Endothelial cell (in vitro differentiated cells): ENCODE measurements around the gene REN. TPM values are rescaled to one million over a fixed set of nuclear protein-coding genes. Genes with fewer than 3 reads are reported as not detected.
A peak's percentile ranks its signal among the peaks of the same experiment; 100 is the strongest.

ENCODE experiments used
- DNase-seq: peaks from one replicate; pipeline ENCODE4 v3.0.0; 2021; ENCODE audit warnings: low spot score
- H3K27ac Mint-ChIP-seq: one replicate; pipeline ENCODE4 v1.8.0; 2021; ENCODE audit warnings: mixed read lengths, inconsistent platforms; ENCODE audit not compliant: unreplicated experiment
- H3K27me3 Mint-ChIP-seq: one replicate; pipeline ENCODE4 v1.8.0; 2021; ENCODE audit warnings: mild to moderate bottlenecking, moderate library complexity, mixed read lengths, inconsistent platforms; ENCODE audit not compliant: unreplicated experiment
- H3K36me3 Mint-ChIP-seq: one replicate; pipeline ENCODE4 v1.8.0; 2021; ENCODE audit warnings: mild to moderate bottlenecking, low read depth, mixed read lengths, inconsistent platforms; ENCODE audit not compliant: unreplicated experiment
- H3K4me1 Mint-ChIP-seq: one replicate; pipeline ENCODE4 v1.8.0; 2021; ENCODE audit warnings: mild to moderate bottlenecking, mixed read lengths, inconsistent platforms; ENCODE audit not compliant: unreplicated experiment
- H3K4me3 Mint-ChIP-seq: one replicate; pipeline ENCODE4 v1.8.0; 2021; ENCODE audit warnings: mild to moderate bottlenecking, mixed read lengths, inconsistent platforms; ENCODE audit not compliant: unreplicated experiment
- H3K9me3 Mint-ChIP-seq: one replicate; pipeline ENCODE4 v1.8.0; 2021; ENCODE audit warnings: mixed read lengths, inconsistent platforms; ENCODE audit not compliant: unreplicated experiment
- total RNA-seq: library from RNA; stranded (reverse); fragmentation: NEBNext Ultra II Directional; extraction: Animal tissue kit (Norgen Biotek cat#: 25700); gene quantifications from one replicate; pipeline ENCODE4 v1.2.1, GENCODE V29; 2021; ENCODE audit not compliant: unreplicated experiment
- TF ChIP-seq, protein P1 (sequence below): fragments of 200-600 bp; sonication (generic); IDR thresholded peaks from one replicate; pipeline ENCODE4 v1.5.0; 2021; ENCODE audit warnings: antibody characterized with exemption; ENCODE audit not compliant: unreplicated experiment

Gene REN
- total RNA-seq, 1 donor from 2014 or later = not detected

GRCh38 chr1:204157962-204158361 lies 8.2 kb downstream of the REN start:
- Mint-ChIP-seq H3K4me3 (no peak overlapping the region), H3K4me1 (peaks cover 2% of the 10 kb centered on the region)
- TF ChIP-seq, protein P1, sequence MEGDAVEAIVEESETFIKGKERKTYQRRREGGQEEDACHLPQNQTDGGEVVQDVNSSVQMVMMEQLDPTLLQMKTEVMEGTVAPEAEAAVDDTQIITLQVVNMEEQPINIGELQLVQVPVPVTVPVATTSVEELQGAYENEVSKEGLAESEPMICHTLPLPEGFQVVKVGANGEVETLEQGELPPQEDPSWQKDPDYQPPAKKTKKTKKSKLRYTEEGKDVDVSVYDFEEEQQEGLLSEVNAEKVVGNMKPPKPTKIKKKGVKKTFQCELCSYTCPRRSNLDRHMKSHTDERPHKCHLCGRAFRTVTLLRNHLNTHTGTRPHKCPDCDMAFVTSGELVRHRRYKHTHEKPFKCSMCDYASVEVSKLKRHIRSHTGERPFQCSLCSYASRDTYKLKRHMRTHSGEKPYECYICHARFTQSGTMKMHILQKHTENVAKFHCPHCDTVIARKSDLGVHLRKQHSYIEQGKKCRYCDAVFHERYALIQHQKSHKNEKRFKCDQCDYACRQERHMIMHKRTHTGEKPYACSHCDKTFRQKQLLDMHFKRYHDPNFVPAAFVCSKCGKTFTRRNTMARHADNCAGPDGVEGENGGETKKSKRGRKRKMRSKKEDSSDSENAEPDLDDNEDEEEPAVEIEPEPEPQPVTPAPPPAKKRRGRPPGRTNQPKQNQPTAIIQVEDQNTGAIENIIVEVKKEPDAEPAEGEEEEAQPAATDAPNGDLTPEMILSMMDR = no peak

GRCh38 chr1:204155881-204156280 lies 10.3 kb downstream of the REN start:
- H3K9me3 Mint-ChIP-seq = no peaks in the 10 kb centered on the region
- no peak overlapping the region for H3K4me3 Mint-ChIP-seq
- DNase-seq = no peak
- peaks cover 10% of the 10 kb centered on the region for H3K27me3 Mint-ChIP-seq
- H3K4me1 Mint-ChIP-seq = no peaks in the 10 kb centered on the region
- TF ChIP-seq, protein P1 = no peak
- H3K36me3 Mint-ChIP-seq = peaks cover 3% of the 10 kb centered on the region
- no peak overlapping the region for H3K27ac Mint-ChIP-seq

More at GRCh38 chr1:204157962-204158361, 8.2 kb downstream of the REN start:
- no peak for DNase-seq
- H3K27ac Mint-ChIP-seq = no peak overlapping the region
- H3K27me3 Mint-ChIP-seq = peaks cover 11% of the 10 kb centered on the region
- no peaks in the 10 kb centered on the region for H3K9me3 Mint-ChIP-seq
- H3K36me3 Mint-ChIP-seq = peaks cover 3% of the 10 kb centered on the region

GRCh38 chr1:204154568-204155255 lies 11.4 kb downstream of the REN start:
- Mint-ChIP-seq H3K4me3 (no peak overlapping the region), H3K27ac (no peak overlapping the region)

DNA sequence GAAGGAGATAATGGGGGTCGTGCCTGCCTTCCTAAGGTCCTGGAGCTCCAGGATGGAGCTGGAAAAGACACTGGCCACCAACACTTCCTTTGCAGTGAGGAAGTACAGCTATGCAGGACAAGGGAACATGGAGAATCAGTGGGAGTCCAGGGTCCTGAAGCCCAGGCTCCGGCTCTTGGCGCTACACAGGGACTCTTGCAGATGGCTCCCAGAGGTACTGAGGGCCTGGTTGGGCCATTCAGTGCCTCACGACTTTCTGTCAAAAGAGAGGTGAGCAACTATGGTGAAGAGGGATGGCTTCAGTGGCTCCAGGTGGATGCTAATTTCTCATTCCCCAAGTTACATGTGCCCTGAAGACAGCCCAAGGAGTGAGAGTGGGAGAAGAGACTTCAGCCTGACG lies 12.5 kb downstream of the REN start:
- Mint-ChIP-seq H3K9me3 (no peaks in the 10 kb centered on the region), H3K27me3 (peaks cover 17% of the 10 kb centered on the region), H3K4me3 (peak overlapping the region; percentile 53), H3K36me3 (peaks cover 3% of the 10 kb centered on the region), H3K4me1 (no peaks in the 10 kb centered on the region), H3K27ac (no peak overlapping the region)
- TF ChIP-seq, protein P1 = no peak
- no peak for DNase-seq

More at GRCh38 chr1:204154568-204155255, 11.4 kb downstream of the REN start:
- TF ChIP-seq, protein P1 = no peak
- H3K9me3 Mint-ChIP-seq = no peaks in the 10 kb centered on the region
- H3K27me3 Mint-ChIP-seq = peaks cover 17% of the 10 kb centered on the region
- H3K36me3 Mint-ChIP-seq = peaks cover 3% of the 10 kb centered on the region
- no peaks in the 10 kb centered on the region for H3K4me1 Mint-ChIP-seq
- no peak for DNase-seq

DNA sequence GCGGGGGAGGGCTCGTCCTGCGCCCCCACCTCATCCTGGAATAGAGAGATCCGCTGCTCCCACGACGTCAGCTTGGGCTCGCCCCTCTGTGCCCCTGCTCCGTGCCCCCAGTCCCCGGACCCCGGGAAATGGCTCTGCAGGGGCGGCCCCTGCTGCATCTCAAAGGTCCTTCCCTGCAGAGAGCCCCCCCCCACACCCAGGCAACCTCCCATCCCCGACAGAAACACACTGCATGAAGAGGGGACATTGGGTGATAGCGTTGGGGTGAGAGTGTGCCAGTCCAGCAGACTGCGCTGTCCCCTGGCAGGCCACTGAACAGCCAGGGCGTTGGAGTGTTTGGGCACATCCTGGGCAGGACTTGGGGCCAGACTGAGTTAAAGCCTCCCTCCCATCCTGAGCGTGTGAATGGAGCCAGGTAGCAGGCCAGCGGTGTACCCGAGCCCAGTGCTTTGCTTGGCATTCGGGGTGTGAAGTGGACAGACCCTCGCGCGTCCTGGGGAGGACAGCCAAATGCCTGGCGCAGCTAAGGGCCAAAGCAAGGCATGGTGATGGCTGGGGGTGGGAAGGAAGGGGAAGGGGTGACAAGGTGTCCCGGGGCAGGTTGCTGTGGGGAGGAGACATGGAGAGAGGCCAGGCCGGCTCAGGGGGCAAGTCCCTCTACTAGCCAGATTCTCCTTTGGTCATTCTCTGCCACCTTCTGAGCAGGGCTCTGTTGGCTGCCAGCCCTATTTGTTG lies 13.7 kb downstream of the REN start:
- H3K4me3 Mint-ChIP-seq = peak overlapping the region; percentile 86
- H3K27me3 Mint-ChIP-seq = peaks cover 16% of the 10 kb centered on the region
- H3K9me3 Mint-ChIP-seq = no peaks in the 10 kb centered on the region
- DNase-seq = no peak
- TF ChIP-seq, protein P1 = no peak
- H3K4me1 Mint-ChIP-seq = peaks cover 7% of the 10 kb centered on the region
- H3K36me3 Mint-ChIP-seq = peaks cover 3% of the 10 kb centered on the region
- H3K27ac Mint-ChIP-seq = no peak overlapping the region
